HG02884 (cell line): ENCODE results near the gene KAT8.
"Not testable (repeated sequence)": the region's sequence is repeated elsewhere in the genome, so short reads cannot be mapped to it uniquely, and the experiment has no call there.

Experiments
- ATAC-seq: cut with Tn5 transposase; IDR thresholded peaks from one replicate; pipeline ENCODE4 v1.9.1; 2021; ENCODE audit warnings: mild to moderate bottlenecking, moderate library complexity; ENCODE audit not compliant: unreplicated experiment

KAT8 gene

GRCh38 chr16:31130336-31130891 lies 12.9 kb downstream of the KAT8 start:
- ATAC-seq: no peak

GRCh38 chr16:31130899-31131298 lies 13.4 kb downstream of the KAT8 start:
- ATAC-seq: no peak

GRCh38 chr16:31131416-31131815 lies 14.0 kb downstream of the KAT8 start:
- no peak for ATAC-seq

- no peak for ATAC-seq
Observed at GRCh38 chr16:31131841-31132271, 14.4 kb downstream of the KAT8 start.

GRCh38 chr16:31132303-31132979 lies 15.0 kb downstream of the KAT8 start:
- ATAC-seq: no peak

GRCh38 chr16:31133046-31133501 lies 15.6 kb downstream of the KAT8 start:
- no peak for ATAC-seq

- no peak for ATAC-seq
Observed at GRCh38 chr16:31134091-31134571, 16.7 kb downstream of the KAT8 start.

- ATAC-seq: no peak
Observed at GRCh38 chr16:31134625-31135534, 17.4 kb downstream of the KAT8 start.

- no peak for ATAC-seq
Observed at GRCh38 chr16:31135535-31136286, 18.2 kb downstream of the KAT8 start, which contains the start of gene PRSS8. Gene PRSS8, minus strand, starts transcription at chr16:31135727. Its CDS starts 229 bp downstream, at chr16:31135498.

GRCh38 chr16:31136287-31136662 lies 18.8 kb downstream of the KAT8 start:
- ATAC-seq: no peak

- ATAC-seq: not testable (repeated sequence)
Observed at GRCh38 chr16:31136822-31137499, 19.5 kb downstream of the KAT8 start.

- ATAC-seq: no peak
Observed at GRCh38 chr16:31138621-31139578, 21.4 kb downstream of the KAT8 start.

GRCh38 chr16:31141071-31141469 lies 23.6 kb downstream of the KAT8 start:
- not testable (repeated sequence) for ATAC-seq

GRCh38 chr16:31141489-31142108 lies 24.1 kb downstream of the KAT8 start:
- no peak for ATAC-seq

GRCh38 chr16:31142109-31143010 lies 24.9 kb downstream of the KAT8 start:
- peak; percentile 83 for ATAC-seq

GRCh38 chr16:31143011-31143693 lies 25.7 kb downstream of the KAT8 start:
- ATAC-seq: no peak

GRCh38 chr16:31143694-31144148 lies 26.3 kb downstream of the KAT8 start:
- no peak for ATAC-seq
